Astrocyte (in vitro differentiated cells and primary cell): ENCODE data around the gene ATP2B3.

ENCODE experiments used
- CTCF ChIP-seq: IDR thresholded peaks from 2 replicates; pipeline ENCODE4 v1.5.1; 2011; ENCODE audit warnings: low read depth, mild to moderate bottlenecking, inconsistent platforms, low read length, moderate library complexity; ENCODE audit not compliant: insufficient read depth
- EZH2 ChIP-seq: IDR thresholded peaks from 2 replicates; pipeline ENCODE4 v1.6.1; 2012; ENCODE audit warnings: mild to moderate bottlenecking, low read length, inconsistent platforms; ENCODE audit not compliant: insufficient read depth

- TF ChIP-seq CTCF (no peak), EZH2 (no peak)
These were observed 12.9 kb upstream of the ATP2B3 start for GRCh38 chrX:153504445-153505016.
